Fibroblast of skin of abdomen (primary cell): ENCODE results near the gene NUDCD2. TPM values are rescaled to one million over a fixed set of nuclear protein-coding genes. Genes with fewer than 3 reads are reported as not detected.

Source experiments
- DNase-seq: peaks from one replicate; pipeline ENCODE4 v3.0.0-alpha.2; 2013
- polyA plus RNA-seq, 2 experiments: library from polyadenylated mRNA; unstranded; fragments of 120-200 nt; gene quantifications; one replicate each; pipeline ENCODE4 v1.2.1, GENCODE V29; 2013; ENCODE audit not compliant: insufficient read length in 2 of 2

NUDCD2 gene, protein sequence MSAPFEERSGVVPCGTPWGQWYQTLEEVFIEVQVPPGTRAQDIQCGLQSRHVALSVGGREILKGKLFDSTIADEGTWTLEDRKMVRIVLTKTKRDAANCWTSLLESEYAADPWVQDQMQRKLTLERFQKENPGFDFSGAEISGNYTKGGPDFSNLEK
- polyA plus RNA-seq (2013, experiment 1 of 2; ENCODE audit: insufficient read length): 42.7 TPM
- 43.2 TPM for polyA plus RNA-seq (2013, experiment 2 of 2; ENCODE audit: insufficient read length)

DNA sequence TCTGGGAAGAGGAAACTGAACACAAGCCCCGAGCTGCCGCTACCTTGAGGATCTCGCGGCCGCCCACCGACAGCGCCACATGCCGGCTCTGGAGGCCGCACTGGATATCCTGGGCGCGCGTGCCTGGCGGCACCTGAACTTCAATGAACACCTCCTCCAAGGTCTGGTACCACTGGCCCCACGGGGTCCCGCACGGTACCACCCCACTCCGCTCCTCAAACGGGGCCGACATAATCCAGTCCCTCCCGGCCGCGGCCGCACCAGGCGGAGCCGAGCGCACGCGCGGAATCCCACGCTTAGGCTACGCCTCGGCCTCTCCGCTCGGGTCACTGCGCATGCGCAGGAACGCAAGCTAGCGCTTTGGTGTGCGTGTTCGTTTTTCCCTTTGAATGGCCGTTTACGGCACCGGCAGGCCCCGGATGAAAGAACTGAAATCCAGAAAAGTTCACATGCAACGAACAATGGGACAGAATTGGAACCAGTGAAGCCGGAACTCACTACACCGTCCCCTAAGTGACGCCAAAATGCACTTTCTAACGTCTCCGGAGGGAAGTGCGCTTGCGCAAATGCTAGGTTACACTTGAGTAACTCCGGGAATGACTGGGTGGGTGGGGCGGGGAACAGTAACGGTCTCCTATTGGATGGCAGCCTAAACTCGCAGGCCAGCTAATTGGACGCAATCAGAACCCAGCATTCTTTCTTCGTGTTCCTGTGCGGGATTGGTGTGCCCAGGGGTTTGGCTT lies at the start of gene NUDCD2:
Gene NUDCD2 (minus strand): TSS at position 284 of the 743 bp plus-strand sequence. CDS start 52 bp downstream, at position 232.
- peak; percentile 99 for DNase-seq

DNA sequence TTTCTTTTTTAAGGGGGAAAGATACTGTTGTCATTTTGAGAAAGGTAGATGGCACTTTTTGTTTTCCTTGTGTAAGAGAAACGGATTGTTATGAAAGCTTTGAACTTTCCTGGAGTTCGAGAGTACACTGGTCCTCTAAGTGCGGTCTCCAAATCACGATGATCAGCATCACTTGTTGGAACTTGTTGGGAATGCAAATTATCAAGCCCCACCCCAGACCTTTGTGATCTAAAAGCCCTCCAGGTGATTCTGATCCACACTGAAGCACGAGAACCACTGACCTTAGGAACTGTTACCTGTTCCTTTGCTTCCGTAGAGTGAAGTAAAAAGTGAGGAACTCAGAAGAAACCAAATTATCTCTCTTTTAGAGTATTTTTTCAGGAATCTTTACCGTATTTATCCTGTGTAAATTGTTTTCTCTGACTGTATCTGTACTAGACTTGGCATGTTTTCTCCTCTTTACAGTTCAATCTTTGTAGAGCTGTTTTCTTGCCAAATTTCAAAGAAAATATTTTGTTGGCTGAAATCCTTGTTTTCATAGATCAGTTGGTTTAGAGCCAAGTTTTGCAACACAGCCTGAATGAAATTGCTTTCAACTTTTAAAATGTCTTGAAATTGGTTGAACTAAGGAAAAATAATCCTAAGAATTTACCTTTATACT lies 49.5 kb upstream of the NUDCD2 start:
- DNase-seq: peak; percentile 58

DNA sequence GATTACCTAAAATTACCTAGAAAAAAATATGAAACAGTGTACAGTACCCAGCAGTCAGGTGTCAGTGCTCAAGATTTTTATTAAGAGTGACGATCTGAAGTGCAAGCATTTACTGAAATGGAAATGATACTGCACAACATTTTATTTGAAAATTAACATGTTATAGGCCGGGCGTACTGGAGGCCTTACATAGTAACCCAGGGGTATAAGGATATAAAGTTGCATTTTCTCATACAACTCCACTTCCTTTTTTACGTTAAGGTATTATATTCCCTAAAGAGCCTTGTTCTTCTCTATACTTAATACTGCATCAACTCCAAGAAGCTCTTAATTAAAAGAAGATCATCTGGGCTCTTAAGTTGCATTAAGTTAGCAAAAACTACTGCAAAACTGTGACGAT lies 48.9 kb upstream of the NUDCD2 start:
- DNase-seq: no peak

DNA sequence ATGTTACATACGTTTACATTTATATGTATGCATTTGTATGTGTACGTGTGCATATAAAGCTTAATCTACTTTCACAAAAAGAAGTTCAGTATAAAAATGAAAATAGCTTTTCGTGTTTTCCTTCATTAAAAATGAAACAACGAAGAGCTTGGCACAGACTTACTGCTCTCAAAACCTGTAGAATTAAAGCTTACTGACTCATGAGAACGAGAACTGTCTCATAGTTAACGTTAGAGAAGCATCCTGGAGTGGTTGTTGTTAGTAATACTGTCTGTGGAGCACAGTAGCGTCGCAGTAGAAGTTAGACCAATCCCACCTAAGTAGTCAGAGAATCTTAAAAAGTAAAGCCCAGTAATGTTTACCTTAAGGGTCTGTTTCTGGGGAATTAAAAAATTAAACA lies 46.8 kb upstream of the NUDCD2 start:
- peak; percentile 28 for DNase-seq

DNA sequence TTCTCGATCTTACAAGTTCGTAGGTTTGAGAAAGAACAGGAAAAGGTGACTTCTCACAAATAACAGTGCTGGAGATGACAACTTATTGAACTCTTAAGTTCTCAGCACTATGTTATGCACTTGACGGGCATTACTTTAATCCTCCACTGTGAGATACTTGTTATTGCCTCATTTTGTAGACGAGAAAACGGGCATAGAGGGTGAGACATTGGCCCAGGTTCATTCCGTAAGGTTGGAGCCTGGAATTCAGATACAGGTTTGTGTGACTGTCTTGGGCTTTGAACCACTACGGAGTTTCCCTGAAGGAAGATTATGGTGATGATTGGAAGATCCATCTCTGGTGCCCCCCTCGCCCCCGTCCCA lies 46.2 kb upstream of the NUDCD2 start:
- DNase-seq: no peak

DNA sequence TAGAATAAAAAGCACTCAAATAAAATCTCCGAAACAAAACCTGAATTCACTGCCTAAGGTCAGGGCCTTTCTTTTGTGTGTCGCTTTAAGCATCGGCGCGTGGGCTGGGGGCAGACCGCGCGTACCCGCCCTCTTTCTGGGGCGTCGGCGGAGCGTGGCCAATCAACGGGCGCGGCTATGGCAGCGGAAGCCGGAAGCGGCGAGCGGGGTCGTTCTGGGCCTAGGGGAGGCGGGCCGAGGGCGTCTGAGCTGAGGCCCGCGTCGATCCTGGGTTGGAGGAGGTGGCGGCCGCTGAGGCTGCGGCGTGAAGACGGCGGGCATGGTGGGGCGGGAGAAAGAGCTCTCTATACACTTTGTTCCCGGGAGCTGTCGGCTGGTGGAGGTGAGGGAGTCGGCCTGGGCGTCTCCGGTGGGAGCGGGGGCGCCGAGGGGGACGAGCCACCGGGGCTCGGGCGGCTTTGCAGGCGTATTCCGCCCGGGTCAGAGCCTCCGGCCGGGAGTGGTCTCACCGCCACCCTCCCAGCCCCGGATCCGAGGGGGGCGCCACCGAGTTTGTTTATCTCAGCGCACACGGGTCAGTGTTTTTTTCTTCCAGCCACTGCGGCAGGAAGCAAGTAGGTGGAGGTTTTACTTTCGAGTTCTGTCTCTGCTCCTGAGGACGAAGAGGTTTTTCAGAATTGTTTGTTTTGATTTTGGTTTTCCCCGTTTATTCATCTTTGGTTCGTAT lies 45.6 kb upstream of the NUDCD2 start, which contains the start of gene MAT2B:
Gene MAT2B (plus strand): TSS at position 252 of the 727 bp plus-strand sequence. CDS start 68 bp downstream, at position 320.
- peak; percentile 95 for DNase-seq

DNA sequence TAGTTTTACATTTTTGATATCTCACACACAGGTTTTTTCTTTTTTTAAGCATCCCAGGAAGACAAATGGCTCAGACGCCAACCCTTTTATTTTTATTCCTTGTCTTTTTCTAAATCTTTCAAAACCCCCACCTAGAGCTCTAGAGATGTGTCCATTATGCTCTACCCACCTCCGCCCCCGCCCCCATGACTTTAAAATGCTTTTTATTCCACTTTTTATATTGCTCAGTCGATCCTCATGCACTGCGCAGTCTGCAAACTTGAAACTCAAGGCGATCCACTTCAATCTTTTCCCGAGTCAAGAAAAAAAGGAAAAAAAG lies 45.1 kb upstream of the NUDCD2 start:
- DNase-seq: no peak

DNA sequence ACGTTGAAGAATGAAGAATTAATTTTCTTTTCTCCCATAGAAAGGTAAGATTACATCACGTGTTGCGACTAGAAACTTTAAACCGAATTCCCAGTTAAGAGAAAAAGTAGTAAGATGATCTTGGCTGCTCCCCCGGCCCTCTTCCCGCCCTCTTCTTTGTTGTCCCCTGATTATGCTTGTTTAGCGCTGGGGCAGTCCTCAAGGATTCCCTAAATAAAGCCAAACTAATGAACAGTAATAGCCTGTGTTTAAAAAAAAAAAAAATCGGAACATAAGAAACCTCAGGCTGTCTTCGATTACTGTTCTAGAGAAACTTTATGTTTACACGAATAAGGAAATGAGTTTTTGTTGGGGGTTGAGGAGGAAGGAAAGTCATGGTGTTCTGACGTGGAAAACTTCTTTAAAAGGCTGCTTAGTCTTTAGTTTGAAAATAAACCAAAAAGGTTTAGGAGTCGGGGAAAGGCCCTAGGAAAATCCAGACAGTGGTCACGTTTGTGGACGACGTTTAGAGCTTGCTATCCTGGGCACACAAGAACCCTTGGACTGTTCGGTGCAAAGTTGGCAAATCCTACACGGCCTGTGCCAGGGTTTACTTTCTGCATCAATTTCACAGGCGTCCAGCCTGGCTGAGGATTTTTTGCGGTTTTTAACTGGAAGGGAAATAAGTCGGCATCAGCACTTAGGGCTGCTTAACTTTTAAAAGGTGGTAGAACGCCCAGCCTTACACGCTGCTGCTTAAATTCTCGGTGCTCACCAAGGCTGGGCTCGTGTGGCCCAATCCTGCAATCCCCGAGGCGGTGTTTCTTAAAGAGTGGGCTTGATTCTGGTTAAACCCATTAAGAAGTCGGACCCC lies 44.4 kb upstream of the NUDCD2 start:
- DNase-seq: peak; percentile 58

DNA sequence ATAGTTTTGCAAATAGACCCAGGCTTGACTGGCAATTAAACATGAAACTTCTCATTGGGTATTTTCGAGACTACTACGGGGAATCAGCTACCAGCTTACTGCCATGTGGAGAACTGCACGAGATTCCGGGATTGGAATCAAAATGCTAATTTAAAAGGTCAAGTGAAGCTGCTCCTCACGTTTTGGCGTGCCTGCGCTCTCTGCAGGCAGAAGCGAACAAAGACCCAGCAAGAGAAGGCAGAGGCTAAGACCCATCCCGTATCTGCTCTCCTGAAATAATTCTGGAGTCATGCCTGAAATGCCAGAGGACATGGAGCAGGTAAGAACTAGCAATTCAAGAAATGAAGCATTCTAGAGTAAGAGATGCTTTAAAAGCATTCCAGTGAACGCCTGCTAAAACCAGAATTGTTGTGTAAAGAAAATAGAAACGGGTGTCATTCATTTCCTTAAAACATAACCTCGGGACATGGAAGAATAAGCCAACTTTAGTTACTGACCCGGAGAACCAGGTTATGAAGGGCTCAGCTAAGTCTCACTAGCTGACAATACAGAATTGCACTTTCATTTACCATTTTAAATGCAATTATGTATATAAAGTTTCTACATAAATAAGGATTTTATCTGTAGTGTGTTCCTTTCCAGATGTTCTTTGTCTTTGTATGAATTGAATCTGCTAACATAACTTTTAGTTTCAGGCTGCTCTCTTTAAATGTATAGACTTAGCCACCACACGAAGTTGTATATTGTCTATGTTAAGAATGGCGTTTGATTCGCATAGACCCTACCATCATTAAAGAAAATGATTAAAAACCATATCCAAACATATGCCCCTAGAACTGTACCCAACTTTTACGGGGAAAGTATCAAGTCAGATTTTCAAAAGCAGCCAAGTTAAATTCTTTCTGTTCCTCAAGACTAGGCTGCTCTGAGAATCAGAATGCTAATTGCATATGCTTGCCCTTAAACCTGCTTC lies 43.5 kb upstream of the NUDCD2 start:
- peak; percentile 83 for DNase-seq

DNA sequence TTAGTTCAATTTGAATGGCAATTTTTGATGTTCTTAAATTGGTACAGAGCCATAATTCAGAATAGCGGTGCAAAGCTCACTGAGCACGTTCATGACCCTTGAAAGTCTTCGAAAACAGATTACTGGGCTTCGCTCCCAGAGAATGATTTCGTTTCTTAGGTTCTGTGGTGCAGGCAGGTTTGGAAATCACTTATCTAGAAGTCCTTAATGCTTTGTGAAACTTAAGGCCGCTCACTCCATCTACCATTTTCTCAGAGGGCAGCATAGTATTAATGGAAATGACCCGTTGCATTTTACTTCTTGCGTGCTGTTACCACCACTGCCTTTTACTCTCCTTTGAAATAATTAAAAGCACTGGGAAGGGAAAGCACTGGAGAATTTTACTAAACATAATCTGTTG lies 42.6 kb upstream of the NUDCD2 start:
- DNase-seq: no peak

DNA sequence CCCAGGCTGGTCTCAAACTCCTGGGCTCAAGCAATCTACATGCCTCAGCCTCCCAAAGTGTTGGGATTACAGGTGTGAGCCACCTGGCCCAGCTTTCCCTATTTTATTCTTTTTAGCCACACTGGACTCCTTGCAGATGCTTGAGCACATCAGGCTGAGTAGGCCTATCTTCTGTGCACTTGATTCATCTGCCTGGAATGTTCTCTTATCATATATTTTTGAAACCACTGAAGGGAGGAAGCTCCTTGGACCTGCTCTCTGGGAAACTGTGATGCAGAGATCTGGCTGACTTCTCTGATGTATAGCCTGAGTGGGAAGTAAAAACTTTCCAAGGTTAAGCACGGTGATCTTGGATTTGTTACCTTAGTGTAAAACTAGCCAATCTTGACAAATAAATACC lies 39.0 kb upstream of the NUDCD2 start:
- peak; percentile 51 for DNase-seq

DNA sequence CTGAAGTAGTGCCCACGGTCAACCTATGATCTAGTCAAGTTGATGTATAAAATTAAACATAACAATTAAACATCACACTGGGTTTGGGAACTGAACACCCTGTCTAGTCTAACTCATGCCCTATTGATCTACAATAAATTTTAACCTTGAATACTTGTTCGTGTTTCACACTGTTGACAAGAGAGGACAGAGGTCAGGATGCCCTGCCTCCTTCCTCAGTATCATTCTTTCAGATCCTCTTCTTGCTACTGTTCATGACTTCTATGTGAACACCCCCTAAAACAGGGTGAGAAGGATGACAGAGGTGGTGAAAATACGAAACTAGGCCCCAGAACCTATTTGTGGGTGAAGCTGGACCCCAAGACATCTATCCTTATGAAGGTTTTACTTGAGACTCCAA lies 37.4 kb upstream of the NUDCD2 start:
- DNase-seq: no peak

DNA sequence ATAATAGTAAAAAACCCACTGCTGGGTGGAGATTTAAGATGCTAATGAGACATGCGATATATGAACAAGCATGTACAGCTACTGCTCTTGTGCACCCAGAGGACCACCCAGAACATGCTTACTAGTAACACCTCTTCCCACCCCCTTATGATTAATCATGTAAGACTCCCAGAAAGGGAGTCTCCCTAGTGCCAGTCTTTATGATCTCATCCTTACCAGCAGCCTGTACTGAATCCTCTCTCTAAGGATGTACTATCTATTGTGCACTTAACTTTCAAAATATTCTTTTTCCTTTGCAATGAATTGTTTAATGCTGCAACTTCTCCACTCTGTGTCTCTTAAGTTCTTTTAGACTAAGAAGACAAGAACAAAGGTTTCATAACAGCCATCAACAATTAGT lies 36.4 kb upstream of the NUDCD2 start:
- peak; percentile 48 for DNase-seq

DNA sequence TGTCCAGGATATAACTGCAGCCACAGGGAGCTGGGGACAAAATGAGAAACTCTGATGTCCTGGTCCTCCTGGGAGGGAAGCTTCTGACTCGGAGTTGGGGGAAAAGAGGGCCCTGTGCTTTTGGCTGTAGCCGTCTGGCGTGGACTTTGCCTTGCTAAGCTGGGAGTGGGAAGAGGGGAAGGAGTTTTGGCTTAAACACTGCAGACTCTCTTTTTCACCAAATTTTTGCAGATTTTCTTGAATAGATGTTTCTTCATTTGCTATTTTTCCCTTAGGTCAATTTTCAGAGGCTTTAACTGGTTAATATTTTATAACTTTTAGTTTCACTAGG lies 29.8 kb upstream of the NUDCD2 start:
- no peak for DNase-seq

DNA sequence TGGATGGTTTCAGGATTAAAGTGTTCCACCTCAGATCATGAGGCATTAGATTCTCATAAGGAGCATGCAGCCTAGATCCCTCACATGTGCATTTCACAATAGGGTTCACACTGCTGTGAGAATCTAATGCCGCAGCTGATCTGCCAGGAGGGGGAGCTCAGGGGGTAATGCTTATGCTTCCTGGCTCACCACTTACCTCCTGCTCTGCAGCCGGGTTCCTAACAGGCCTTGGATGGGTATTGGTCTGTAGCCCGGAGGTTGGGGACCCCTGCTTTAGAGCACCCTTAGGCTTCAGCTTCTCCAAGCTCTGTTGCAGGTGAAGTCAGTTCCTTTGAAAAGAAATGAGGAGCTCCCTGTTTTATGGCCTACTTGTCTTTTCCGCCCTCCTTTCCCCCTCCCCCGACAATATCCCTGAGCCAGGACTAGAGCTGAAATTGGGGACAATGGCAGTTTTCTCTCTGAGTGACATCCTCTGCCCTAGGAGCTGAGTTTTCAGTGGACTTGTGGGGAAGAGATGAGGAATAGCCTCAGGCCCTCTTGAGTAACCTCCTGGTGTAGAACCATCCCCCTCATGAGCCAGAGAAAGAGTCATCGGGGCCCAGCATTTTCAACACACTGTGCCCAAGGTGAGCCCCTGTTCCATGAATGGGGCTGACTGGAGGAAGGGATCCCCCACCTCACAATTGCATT lies 29.3 kb upstream of the NUDCD2 start:
- peak; percentile 10 for DNase-seq

DNA sequence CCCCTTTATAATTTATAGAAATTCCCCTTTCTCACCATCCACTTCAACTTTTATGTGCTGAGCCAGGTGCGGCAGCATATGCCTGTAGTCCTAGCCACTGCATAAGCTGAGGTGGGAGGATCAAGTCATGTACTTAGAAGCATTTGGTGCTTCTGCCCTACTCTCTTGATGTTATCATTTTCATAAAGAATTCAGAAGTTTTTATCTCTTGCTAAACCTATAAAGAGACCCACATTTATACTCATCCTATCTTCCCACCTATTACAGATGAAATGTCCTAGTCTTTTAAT lies 19.0 kb upstream of the NUDCD2 start:
- DNase-seq: no peak

DNA sequence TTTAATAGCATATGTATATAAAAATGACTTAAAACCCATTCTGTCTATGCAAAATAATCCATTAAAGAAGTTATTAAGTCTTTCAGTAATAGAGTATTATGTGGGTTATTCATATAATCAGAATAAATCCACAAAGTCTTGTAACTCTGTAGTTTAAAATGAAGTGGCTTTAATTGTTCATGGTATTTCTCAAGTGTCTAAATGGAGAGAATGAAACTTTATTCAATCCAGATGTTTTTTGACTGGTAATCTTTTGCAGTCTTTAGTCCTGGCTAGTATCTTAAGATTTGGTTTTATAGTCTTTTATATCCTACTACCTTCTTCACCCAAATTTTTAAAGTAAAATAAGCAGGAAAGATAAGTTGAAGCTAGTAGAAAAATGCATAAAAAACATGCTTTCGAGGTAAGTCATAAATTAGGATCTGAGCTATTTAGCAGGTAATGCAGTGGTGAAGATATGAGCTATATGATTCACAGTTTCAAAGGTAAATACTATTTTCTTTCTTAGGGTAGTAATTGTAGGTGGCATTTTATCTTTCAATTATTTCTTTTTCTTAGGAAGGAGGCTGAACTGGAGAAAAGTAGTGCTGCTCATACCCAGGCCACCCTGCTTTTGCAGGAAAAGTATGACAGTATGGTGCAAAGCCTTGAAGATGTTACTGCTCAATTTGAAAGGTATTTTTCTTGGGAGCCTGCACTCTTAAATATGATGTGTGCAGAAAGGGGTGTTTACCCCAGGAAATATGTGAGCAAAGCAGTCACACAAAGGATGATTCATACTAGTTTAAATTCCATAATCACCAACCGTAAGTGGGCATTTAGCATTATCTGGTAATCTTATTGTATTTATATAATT lies 18.5 kb upstream of the NUDCD2 start:
- DNase-seq: no peak

DNA sequence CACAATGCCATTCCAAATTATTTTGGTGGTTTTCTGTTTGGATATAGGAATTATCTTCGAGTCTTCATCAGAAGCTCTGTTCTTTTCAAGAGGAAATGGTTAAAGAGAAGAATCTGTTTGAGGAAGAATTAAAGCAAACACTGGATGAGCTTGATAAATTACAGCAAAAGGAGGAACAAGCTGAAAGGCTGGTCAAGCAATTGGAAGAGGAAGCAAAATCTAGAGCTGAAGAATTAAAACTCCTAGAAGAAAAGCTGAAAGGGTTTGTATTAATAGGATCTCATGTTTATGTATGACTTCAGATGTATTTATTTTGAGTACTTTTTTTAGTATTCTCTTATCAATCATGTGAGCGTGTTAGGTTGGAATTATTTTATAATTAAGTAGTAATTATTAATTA lies 15.5 kb upstream of the NUDCD2 start:
- no peak for DNase-seq

DNA sequence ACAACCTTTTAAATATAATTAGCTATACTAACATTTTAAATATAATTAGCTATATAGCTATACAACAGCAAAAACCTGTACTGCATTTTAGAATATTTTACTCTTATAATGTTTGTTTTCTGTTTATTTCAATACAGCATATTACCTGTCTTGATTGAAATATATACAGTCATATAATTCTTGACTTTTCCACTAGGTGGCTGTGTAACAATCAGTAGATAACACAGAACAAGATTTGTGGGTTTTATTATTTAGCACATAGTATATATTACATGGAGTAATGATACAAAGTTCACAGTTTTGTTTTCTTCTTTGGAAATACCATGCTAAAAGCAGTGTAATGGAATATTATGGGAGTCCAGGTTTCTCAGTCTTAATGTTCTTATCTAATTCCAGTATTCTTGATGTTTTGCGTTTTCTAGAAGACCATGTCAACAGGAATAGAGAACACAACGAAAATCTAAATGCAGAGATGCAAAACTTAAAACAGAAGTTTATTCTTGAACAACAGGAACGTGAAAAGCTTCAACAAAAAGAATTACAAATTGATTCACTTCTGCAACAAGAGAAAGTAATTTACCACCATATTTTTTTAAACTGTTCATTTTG lies 13.8 kb upstream of the NUDCD2 start:
- DNase-seq: no peak
